ENCODE results near the gene GNB1. TPM values are rescaled to one million over a fixed set of nuclear protein-coding genes. Genes with fewer than 3 reads are reported as not detected.

GNB1 gene
- total RNA-seq, 2 experiments from 2014 or later, result 396 to 403 TPM

DNA sequence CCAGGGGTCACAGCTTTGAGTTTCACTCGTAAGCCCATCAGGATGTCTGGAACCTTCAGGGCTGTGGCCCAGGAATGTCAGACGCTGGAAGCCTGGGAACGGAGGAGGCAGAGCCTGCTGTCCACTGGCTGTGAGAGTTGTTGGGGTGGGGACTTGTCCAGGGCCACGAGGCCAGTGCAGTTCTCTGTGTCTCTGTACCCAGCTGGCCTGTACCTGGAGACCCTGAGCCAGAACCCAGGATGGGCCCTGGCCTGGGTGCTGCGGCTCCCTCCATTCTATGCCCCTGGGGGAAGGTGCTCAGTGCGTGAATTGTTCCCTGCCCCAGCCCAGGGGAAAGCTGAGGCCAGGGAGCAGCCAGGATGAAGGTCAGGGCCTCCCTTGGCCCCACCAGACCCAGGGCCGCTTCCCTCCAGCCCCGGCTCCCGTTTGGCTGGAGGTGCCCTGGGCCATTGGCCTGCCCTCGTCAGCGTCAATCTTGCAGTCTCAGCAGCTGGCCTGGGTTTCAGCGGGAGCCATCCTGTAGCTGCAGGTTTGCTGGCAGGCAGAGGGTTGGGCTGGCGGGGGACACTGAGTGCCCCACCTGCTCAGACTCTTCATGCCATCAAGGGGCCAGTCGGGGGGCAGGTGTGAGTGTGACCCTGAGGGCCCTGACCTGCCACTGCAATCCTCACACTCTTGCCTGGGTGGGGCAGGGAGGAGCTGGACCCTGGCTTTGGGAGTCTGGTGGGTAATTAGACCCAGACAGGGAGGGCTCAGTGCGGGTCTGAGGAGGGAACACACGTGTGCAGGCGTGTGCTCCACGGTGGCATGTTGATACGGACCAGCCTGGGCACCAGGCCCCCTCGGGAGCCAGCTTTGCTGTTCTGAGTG is 23.4 kb upstream of the GNB1 start:
- no peaks in the 10 kb centered on the region for H3K9me3 Mint-ChIP-seq
- DNase-seq, result no peak
- H3K36me3 Mint-ChIP-seq, result no peaks in the 10 kb centered on the region
- no peak overlapping the region for H3K4me3 Mint-ChIP-seq
- H3K4me1 Mint-ChIP-seq (ENCODE audit: low read depth), result peaks cover 6% of the 10 kb centered on the region
- CTCF ChIA-PET, result no interaction called here
- no peak overlapping the region for H3K27ac Mint-ChIP-seq
- peaks cover 1% of the 10 kb centered on the region for H3K27me3 Mint-ChIP-seq
- POLR2A ChIA-PET, result no interaction called here
- intact Hi-C loops (cut with micrococcal nuclease), result loop anchor here (10.0 kb wide), 2 partner anchors 380 to 500 kb away; partner anchors contain the start of gene PEX10

DNA sequence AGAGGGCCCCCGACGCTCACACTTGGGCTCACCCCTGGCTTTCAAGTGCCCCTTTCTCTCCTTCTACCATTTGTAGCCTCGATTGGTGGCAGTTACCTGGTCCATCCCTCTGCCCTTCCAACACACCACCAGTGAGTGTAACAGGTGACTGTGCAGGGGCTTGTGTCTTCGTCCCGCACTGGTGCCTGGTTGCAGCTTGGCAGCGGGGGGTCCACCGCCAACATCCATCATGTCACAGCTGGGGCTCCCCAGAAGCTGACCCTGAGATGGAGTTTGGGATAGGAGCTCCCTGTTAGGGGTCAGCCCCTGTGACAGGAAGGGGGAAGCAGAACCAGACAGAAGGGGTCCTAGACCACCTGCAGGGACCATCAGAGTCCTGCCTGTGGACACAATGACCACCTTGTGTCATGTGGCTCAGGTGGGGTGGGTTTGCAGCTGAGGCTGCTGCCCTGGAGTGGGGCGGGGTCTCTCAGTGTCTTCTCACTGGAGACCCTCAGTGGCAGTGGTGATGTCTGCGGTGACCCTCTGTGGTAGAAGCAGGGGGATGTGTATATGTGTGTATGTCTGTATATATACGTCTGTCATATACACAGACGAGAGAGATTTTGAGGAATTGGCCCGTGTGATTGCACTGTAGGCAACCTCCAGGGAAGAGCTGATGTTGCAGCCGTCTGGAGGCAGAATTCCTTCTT is 20.6 kb upstream of the GNB1 start:
- H3K27me3 Mint-ChIP-seq, result peaks cover 1% of the 10 kb centered on the region
- H3K4me1 Mint-ChIP-seq (ENCODE audit: low read depth), result peaks cover 6% of the 10 kb centered on the region
- intact Hi-C loops (cut with micrococcal nuclease), result loop anchor here (10.0 kb wide), 2 partner anchors 383 to 503 kb away; partner anchors contain the start of gene PEX10
- ChIA-PET POLR2A (no interaction called here), CTCF (no interaction called here)
- no peaks in the 10 kb centered on the region for H3K9me3 Mint-ChIP-seq
- no peak overlapping the region for H3K27ac Mint-ChIP-seq
- DNase-seq, result no peak
- H3K4me3 Mint-ChIP-seq, result no peak overlapping the region
- no peaks in the 10 kb centered on the region for H3K36me3 Mint-ChIP-seq

DNA sequence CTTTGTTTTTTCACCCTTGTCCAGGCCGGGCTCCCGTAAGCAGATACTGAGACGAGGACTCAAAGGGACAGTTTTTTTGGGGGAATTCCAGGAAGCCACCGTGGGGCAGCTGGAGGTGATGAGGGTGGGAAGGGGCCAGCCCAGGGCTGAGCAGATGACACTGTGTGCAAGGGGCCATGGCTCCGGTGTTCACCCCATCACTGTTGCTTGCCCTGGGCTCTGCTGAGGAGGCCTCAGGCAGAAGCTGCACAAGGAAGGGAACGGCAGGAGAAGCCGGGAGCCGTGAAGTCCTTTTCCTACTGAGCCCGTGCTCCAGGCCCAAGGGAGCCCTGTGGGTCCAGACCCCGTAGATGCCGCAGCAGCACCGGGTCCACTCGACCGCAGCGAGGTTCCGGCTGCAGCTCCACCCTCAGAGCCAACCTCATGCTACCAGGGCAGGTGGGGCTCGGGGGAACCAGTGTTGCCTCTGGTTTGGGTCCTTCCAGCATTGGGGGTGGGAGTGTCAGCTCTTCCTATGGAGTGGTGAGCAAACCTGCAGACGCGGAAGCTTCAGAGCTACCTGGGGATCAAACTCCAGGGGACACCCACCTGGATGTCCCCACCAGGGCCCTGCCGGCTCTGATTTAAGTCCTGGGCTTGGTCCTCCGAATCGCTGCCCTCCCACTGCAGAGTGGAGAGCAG is 19.9 kb upstream of the GNB1 start:
- H3K4me3 Mint-ChIP-seq, result no peak overlapping the region
- no peaks in the 10 kb centered on the region for H3K9me3 Mint-ChIP-seq
- no peak overlapping the region for H3K27ac Mint-ChIP-seq
- ChIA-PET POLR2A (no interaction called here), CTCF (no interaction called here)
- intact Hi-C loops (cut with micrococcal nuclease), result loop anchor here (10.0 kb wide), 2 partner anchors 384 to 504 kb away; partner anchors contain the start of gene PEX10
- H3K36me3 Mint-ChIP-seq, result no peaks in the 10 kb centered on the region
- H3K4me1 Mint-ChIP-seq (ENCODE audit: low read depth), result peaks cover 10% of the 10 kb centered on the region
- DNase-seq, result no peak
- peaks cover 1% of the 10 kb centered on the region for H3K27me3 Mint-ChIP-seq

- peaks cover 10% of the 10 kb centered on the region for H3K4me1 Mint-ChIP-seq (ENCODE audit: low read depth)
- H3K36me3 Mint-ChIP-seq, result no peaks in the 10 kb centered on the region
- DNase-seq, result no peak
- CTCF ChIA-PET, result interaction anchor here (0.6 to 2.4 kb wide), 5 partner anchors 85 to 137 kb away, joined by 3 to 24 read pairs (median 4); no protein-coding TSS in a partner anchor
- H3K9me3 Mint-ChIP-seq, result no peaks in the 10 kb centered on the region
- peaks cover under 1% of the 10 kb centered on the region for H3K27me3 Mint-ChIP-seq
- H3K4me3 Mint-ChIP-seq, result peak overlapping the region; percentile 78
- H3K27ac Mint-ChIP-seq, result peak overlapping the region; percentile 58
- intact Hi-C loops (cut with micrococcal nuclease), result loop anchor here (10.0 kb wide), 2 partner anchors 385 to 505 kb away; partner anchors contain the start of gene PEX10
- POLR2A ChIA-PET, result interaction anchor here (0.8 to 2.0 kb wide), 4 partner anchors 86 to 134 kb away, joined by 3 to 6 read pairs (median 4); no protein-coding TSS in a partner anchor
Observed at GRCh38 chr1:1910033-1910465, 19.2 kb upstream of the GNB1 start.

DNA sequence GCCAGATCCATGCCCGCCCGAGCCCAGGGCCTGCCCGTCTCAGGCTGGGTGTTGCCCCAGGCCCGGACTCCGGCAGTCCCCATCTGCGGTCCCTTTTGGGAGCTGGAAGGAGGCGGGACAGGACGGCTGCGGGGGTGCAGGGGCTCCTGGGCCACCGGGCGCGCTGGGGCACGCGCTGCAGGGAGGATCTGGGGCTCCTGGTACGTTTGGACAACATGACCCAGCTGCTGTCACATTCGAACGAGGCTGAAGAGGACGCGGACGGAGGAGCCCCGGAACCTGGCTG is 17.6 kb upstream of the GNB1 start:
- Mint-ChIP-seq H3K9me3 (no peaks in the 10 kb centered on the region), H3K27ac (peak overlapping the region; percentile 23), H3K27me3 (no peaks in the 10 kb centered on the region), H3K36me3 (no peaks in the 10 kb centered on the region), H3K4me1 (ENCODE audit: low read depth) (peaks cover 10% of the 10 kb centered on the region), H3K4me3 (peak overlapping the region; percentile 65)
- no peak for DNase-seq
- intact Hi-C loops (cut with micrococcal nuclease), result loop anchor here (2.0 kb wide), 2 partner anchors 18 to 130 kb away; partner anchors contain the start of genes GNB1 and NADK
- ChIA-PET CTCF (interaction anchor here (0.6 to 4.3 kb wide), 22 partner anchors 9 to 446 kb away, joined by 3 to 39 read pairs (median 5); partner anchors contain the start of gene CDK11A), POLR2A (interaction anchor here (1.0 to 2.0 kb wide), 6 partner anchors 11 to 184 kb away, joined by 3 to 6 read pairs (median 5); partner anchors contain the start of gene CDK11A)

DNA sequence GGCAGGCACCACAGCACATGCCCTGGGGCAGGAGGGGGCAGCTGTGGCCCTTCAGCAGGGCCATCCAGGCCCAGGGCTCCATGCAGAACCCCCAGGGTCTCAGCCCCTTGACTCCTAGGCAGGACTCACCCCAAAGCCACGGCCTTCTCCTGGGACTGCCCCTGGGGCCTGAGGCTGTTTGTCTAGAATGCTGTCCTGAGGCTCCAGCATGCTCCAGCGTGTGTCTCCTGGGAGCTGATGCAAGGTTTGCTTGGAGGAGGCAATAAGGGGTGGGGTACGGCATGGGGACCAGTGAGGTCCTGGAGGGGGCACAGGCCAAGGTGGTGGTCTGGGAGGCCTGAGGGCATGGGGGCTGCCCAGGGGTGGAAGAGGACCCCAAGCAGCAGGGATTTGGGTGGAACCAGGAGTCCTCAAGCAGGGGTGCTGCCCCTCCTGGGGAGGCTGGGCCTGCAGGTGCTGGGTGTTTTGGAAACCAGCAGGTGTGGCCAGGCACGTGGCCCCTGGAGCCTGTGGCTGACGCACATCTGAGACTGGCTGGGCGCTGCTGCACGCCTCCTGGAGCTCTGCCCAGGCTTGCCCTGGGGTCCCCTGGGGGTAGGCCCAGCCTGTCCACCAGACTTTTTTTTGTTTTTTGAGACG is 16.3 kb upstream of the GNB1 start:
- ChIA-PET CTCF (interaction anchor here (0.6 to 4.3 kb wide), 6 partner anchors 9 to 573 kb away, joined by 3 to 39 read pairs (median 10); partner anchors contain the start of gene NADK), POLR2A (interaction anchor here (1.1 kb wide), 1 partner anchor 99 kb away, joined by 3 read pairs; no protein-coding TSS in a partner anchor)
- intact Hi-C loops (cut with micrococcal nuclease), result no loop called here
- H3K9me3 Mint-ChIP-seq, result no peaks in the 10 kb centered on the region
- H3K4me3 Mint-ChIP-seq, result no peak overlapping the region
- peaks cover 10% of the 10 kb centered on the region for H3K4me1 Mint-ChIP-seq (ENCODE audit: low read depth)
- no peak overlapping the region for H3K27ac Mint-ChIP-seq
- no peak for DNase-seq
- H3K27me3 Mint-ChIP-seq, result no peaks in the 10 kb centered on the region
- no peaks in the 10 kb centered on the region for H3K36me3 Mint-ChIP-seq

GRCh38 chr1:1906185-1907097 is 15.6 kb upstream of the GNB1 start:
- ChIA-PET CTCF (interaction anchor here (0.6 to 4.3 kb wide), 40 partner anchors 8 to 291 kb away, joined by 3 to 39 read pairs (median 5); partner anchors contain the start of genes CDK11A, MIB2 and NADK), POLR2A (interaction anchor here (1.0 to 1.1 kb wide), 2 partner anchors 99 to 128 kb away, joined by 3 to 5 read pairs; no protein-coding TSS in a partner anchor)
- no peaks in the 10 kb centered on the region for H3K27me3 Mint-ChIP-seq
- peaks cover 10% of the 10 kb centered on the region for H3K4me1 Mint-ChIP-seq (ENCODE audit: low read depth)
- H3K27ac Mint-ChIP-seq, result peak overlapping the region; percentile 42
- peak; percentile 82 for DNase-seq
- H3K9me3 Mint-ChIP-seq, result no peaks in the 10 kb centered on the region
- H3K36me3 Mint-ChIP-seq, result no peaks in the 10 kb centered on the region
- intact Hi-C loops (cut with micrococcal nuclease), result no loop called here
- peak overlapping the region; percentile 24 for H3K4me3 Mint-ChIP-seq

DNA sequence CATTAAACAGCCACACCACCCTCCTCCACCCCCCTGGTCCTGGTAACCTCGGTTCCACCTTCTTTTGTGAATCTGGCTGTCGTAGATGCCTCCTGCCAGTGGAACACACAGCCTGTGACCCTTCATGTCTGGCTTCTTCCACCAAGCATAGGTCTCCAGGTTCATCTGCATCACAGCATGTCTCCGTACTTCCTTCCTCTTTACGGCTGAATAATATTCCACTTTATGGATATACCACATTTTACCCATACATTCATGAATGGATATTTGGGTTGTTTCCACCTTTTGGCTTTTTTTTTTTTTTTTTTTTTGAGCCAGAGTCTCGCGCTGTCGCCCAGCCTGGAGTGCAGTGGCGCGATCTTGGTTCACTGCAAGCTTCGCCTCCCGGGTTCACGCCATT is 12.3 kb upstream of the GNB1 start:
- H3K27ac Mint-ChIP-seq, result no peak overlapping the region
- no peaks in the 10 kb centered on the region for H3K27me3 Mint-ChIP-seq
- POLR2A ChIA-PET, result no interaction called here
- peaks cover 4% of the 10 kb centered on the region for H3K4me1 Mint-ChIP-seq (ENCODE audit: low read depth)
- CTCF ChIA-PET, result no interaction called here
- no peaks in the 10 kb centered on the region for H3K9me3 Mint-ChIP-seq
- intact Hi-C loops (cut with micrococcal nuclease), result no loop called here
- no peak overlapping the region for H3K4me3 Mint-ChIP-seq
- H3K36me3 Mint-ChIP-seq, result no peaks in the 10 kb centered on the region
- DNase-seq, result no peak

- DNase-seq, result no peak
- Mint-ChIP-seq H3K4me1 (ENCODE audit: low read depth) (peaks cover 4% of the 10 kb centered on the region), H3K9me3 (no peaks in the 10 kb centered on the region), H3K27me3 (no peaks in the 10 kb centered on the region), H3K27ac (no peak overlapping the region), H3K4me3 (no peak overlapping the region), H3K36me3 (no peaks in the 10 kb centered on the region)
- CTCF ChIA-PET, result interaction anchor here (0.6 kb wide), 1 partner anchor 21 kb away, joined by 3 read pairs; no protein-coding TSS in a partner anchor
- POLR2A ChIA-PET, result no interaction called here
- intact Hi-C loops (cut with micrococcal nuclease), result no loop called here
Observed at GRCh38 chr1:1901641-1902294, 10.9 kb upstream of the GNB1 start.

DNA sequence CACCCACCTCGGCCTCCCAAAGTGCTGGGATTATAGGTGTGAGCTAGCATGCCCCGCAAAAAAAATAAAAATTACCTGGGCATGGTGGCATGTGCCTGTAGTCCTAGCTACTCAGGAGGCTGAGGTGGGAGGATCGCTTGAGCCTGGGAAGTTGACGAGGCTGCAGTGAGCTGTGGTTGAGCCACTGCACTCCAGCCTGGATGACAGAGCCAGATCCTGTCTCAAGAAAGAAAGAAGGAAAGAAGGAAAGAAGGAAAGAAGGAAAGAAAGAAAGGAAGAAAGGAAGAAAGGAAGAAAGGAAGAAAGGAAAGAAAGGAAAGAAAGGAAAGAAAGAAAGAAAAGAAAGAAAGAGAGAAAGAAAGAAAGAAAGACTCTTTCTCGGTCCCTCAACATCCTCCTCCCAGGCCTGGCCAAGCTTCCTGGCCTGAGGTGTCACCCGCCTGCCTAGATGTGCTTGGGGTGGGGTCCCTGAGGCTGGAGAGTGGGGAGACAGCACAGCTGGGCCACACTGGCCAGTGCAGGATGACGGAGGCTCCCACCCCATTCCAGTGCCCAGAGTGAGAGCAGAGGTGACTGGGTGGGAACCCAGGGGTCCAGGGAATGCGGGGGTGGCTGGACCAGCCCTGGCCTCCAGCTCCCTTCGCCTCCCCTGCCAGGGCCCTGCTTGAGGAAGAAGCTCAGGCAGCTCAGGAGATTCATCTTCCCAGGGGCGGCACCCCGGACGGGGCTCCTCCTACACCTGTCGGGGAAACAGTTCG is 10.2 kb upstream of the GNB1 start:
- POLR2A ChIA-PET, result no interaction called here
- Mint-ChIP-seq H3K9me3 (no peaks in the 10 kb centered on the region), H3K36me3 (no peaks in the 10 kb centered on the region), H3K4me1 (ENCODE audit: low read depth) (peaks cover 1% of the 10 kb centered on the region), H3K4me3 (no peak overlapping the region), H3K27me3 (no peaks in the 10 kb centered on the region), H3K27ac (no peak overlapping the region)
- no peak for DNase-seq
- intact Hi-C loops (cut with micrococcal nuclease), result no loop called here
- CTCF ChIA-PET, result interaction anchor here (0.6 kb wide), 2 partner anchors 20 to 144 kb away, joined by 3 read pairs; no protein-coding TSS in a partner anchor

Measured in activated CD4-positive, alpha-beta memory T cell treated with anti-CD3 and anti-CD28 coated beads for 36 hours (primary cell).